NOMO-1 (cell line): ENCODE measurements around the gene EGFR.

Source experiments
- DNase-seq, 2 experiments: peaks; one replicate each; lab custom pipeline; 2025; ENCODE audit not compliant: unreplicated experiment in 2 of 2; lab: John Stamatoyannopoulos, UW

The EGFR gene

GRCh38 chr7:55121249-55121648 lies 102.4 kb downstream of the EGFR start:
- no peak for DNase-seq

DNA sequence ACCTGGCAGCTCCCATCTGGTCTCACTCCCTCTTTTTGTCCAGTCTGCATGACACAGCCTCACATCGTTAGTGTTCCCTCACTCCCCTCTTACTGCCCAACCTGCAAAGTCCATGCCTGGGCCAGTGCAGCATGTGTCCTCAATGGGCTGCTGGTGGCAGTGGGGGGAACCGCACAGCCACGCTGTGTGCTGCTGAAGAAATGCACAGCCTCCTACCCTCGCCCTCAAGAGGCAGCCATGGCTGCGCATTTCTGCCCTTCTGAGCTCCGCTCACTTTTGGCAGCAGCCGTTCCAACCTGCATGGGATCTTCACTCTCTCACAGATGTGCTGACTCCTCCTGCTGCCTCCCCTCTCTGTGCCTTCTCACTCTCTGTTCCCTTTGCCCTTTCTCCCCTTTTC lies 103.4 kb downstream of the EGFR start:
- DNase-seq, result no peak

GRCh38 chr7:55124989-55125875 lies 106.4 kb downstream of the EGFR start:
- no peak for DNase-seq

DNA sequence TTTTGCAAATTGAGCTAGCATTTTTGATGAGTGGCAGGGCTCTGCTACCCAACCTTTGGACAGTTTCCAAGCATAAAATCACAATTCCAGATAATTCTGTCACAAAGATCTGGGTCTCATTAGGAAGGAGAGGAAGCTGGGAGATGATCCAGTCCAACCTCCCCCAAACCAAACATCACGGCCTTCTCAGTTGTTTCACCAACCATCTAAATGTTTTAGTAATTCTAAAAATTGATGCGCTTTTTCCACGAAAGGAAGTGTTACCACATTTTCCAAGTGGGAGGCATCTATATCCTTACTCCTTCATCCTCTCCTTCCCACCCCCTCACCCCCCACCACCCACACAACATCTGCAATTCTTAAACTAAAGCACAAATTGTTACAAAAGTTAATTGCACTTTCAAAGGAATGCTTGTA lies 108.3 kb downstream of the EGFR start:
- DNase-seq, result no peak

- no peak for DNase-seq
These were observed 108.8 kb downstream of the EGFR start for GRCh38 chr7:55127622-55128081.

GRCh38 chr7:55128693-55129394 lies 110.0 kb downstream of the EGFR start:
- no peak for DNase-seq

DNA sequence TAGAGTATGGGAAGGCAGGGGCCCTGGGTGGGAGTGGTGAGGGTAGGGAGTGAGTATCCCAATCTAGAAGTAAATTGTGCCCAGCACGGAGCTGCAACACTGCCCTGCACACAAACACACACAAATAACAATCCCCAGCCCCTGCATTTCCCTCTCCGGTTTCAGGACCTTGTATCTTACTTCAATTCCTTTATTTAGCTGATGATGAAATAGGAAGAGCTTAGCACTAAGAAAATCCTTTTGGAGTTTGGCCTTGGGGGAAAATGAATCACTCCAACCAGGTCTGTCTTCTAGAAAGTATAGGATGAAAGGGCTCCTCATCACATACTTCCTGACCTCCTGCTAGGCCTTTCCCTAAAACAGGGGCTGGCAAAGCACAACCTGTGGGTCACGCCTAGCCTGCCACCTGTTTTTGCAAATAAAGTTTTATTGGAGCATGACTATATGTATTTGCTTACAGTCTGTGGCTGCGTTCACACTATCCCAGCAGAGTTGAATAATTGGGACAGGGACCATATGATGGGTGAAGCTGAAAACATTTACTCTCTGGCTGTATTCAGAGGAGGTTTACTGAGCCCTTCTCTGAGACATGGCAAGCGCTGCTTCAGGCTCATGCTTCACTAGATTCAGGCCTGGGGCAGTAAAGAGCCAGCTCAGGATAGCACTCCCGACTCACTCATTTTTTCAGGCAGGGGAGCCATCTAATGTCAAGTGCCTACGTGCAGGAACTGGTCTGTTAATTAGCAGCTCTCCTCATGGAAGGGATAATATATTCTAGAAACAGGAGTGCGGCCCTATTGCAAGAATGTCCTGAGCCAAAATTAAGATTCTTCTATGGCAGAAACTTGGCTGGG lies 111.0 kb downstream of the EGFR start:
- no peak for DNase-seq

DNA sequence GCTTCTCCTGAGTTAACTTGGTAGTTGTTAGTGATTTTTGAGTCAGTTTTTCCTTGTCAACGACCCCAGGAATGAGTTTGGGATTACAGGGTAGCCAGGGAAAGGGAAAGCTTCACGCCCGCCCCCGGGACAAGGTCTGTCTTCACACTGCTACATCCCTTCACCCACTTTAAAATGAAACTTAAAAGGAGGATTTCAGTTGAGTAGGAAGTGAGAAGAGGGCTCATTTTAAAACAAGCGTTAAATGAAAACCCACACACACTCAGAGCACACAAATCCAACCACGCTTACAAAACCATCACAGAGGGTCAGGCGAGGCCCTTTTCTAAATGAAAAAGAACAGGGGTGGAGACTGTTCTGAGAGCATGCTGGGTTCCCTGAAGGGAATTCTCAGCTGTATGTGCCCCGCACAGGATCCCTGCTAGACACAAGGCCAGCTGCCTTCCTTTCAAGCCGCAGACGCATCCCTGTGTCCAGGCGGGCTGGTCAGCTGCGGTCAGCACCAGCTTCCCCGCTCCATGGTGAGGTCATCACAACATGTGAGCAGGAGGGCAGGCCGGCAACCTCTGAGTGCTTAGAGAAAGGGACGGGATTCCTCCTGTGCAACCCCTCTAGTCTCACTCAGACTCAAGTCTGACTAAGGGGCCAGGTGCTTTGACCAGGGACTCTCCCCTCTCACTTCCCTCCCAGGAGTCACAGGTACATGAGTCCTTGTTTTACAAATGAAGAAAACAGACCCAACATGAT lies 111.8 kb downstream of the EGFR start:
- no peak for DNase-seq

GRCh38 chr7:55131142-55131929 lies 112.5 kb downstream of the EGFR start:
- DNase-seq, result no peak

GRCh38 chr7:55132550-55132889 lies 113.7 kb downstream of the EGFR start:
- no peak for DNase-seq

DNA sequence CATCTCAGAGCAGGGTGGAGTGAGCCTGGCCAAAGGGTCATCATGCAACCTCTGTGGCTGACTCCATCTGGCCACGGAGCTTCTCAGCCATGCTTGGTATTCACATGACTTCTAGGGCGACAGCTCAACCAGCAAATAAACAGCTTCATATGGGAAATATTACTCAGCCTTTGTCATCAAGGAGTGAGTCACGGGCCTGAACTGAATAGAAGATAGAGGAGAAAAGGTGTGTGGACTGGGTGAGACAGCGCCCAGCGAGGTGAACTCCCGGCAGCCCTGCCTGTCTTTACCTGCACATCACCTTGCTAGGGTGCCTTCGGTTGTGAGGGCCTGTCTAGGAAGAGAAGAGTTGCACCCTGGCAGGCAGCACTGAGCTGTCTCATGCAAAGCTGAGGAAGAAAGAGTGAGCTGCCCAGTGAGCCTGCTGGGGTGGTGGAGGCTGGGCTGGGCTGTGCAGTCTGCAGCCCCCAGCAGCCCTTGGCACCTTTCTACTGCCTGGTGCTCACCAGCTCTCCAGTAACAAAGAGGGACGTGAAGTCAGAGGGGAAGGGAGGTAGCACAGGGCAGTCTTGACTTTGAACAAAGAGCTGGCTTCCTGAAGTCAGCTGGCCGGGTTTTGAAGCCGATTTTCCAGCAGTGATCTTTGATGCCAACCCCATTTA lies 114.2 kb downstream of the EGFR start:
- no peak for DNase-seq

GRCh38 chr7:55133630-55134358 lies 115.0 kb downstream of the EGFR start:
- DNase-seq, result no peak

DNA sequence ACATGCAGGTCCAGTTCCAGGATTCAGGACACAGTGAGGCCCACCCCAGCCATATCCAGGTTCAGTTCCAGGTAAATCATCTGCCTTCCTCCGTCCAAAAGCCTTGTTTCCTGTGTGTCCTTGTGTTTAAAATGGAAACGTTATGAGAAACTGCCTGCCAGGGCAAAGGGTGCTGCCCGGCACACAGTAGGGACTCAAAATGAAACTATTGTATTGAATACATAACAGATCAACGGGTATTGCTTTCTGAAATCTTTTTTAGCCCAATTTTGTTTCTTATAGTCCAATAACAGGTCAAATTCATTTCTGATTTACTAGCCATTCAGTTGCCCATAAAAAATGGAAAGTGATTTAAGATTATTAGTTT lies 115.5 kb downstream of the EGFR start:
- no peak for DNase-seq

DNA sequence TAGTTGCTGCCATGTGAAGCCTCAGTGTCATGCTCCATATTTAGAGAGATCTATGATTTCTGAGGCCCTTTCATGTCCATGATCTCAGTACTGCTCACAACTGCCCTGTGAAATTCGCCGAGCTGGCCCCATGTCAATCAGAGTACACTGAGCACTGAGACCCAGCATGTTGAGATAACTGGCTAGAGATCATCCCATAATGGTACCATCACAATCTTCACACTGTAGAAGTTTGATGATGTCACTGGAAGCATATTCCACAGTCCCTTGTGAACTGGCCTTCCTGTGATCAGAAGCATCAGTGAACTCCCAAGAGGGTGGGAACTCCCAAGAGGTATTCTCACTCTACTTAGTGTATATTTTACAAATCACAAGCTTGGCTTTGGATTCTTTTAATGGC lies 116.0 kb downstream of the EGFR start:
- no peak for DNase-seq

DNA sequence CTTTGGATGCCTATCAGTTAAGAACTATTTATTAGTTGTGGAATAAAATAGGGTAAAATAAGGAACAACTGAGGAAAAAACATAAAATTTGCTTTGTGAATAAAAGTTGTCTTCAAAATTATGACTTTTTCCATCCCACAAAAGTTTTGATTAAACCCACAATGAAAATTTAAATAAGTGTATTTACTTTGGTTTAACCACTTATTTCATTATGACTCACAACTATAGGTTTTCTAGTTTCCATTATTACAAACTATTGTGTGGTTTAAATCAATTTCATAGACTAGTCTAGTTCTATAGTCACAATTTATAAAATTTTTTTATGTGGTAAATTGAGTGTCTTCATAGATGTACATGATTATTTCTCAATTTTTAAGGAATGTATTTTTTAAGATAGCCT lies 116.6 kb downstream of the EGFR start:
- no peak for DNase-seq

DNA sequence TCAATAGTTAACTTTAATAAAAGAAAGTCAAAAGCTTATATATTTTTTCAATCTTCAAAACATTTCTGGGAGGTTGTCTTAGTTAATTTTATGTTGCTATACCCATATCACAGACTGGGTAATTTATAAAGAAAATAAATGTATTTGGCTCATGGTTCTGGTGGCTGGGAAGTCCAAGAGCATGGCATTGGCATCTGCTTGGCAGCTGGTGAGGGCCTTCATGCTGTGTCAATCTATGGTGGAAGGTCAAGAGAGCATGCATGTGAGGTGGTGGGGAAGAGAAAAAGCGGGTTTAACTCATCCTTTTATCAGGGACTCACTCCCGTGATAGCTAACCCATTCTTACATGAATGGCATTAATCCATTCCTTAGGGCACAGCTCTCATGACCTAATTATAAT lies 119.8 kb downstream of the EGFR start:
- no peak for DNase-seq

- peak; percentile 9 to 28 for DNase-seq
These were observed 121.6 kb downstream of the EGFR start for GRCh38 chr7:55140221-55140940.

GRCh38 chr7:55140941-55141278 lies 122.1 kb downstream of the EGFR start:
- peak; percentile 0 to 12 for DNase-seq
